Effector memory CD4-positive, alpha-beta T cell (primary cell): ENCODE results near the gene MRPS11.
"Not testable (repeated sequence)": the region's sequence is repeated elsewhere in the genome, so short reads cannot be mapped to it uniquely, and the experiment has no call there.

ENCODE experiments used
- DNase-seq, 3 donors: peaks; one replicate each; pipeline ENCODE4 v3.0.0-alpha.2; 2020
- H3K27ac ChIP-seq: 2 replicates; pipeline ENCODE4 v1.7.0; 2013; ENCODE audit warnings: mild to moderate bottlenecking, low read length, moderate library complexity; ENCODE audit not compliant: insufficient read depth, poor library complexity, severe bottlenecking
- H3K27me3 ChIP-seq: replicated peaks from 2 replicates; pipeline ENCODE4 v1.7.0; 2013; ENCODE audit warnings: mild to moderate bottlenecking, low read length; ENCODE audit not compliant: insufficient read depth, control insufficient read depth, poor library complexity, severe bottlenecking
- H3K36me3 ChIP-seq: 2 replicates; pipeline ENCODE4 v1.7.0; 2013; ENCODE audit warnings: mild to moderate bottlenecking, low read length, moderate library complexity; ENCODE audit not compliant: control insufficient read depth, insufficient read depth
- H3K4me1 ChIP-seq: 2 replicates; pipeline ENCODE4 v1.7.0; 2013; ENCODE audit warnings: low read length, mild to moderate bottlenecking; ENCODE audit not compliant: control insufficient read depth, insufficient read depth, poor library complexity, severe bottlenecking
- H3K4me3 ChIP-seq: 2 replicates; pipeline ENCODE4 v1.7.0; 2013; ENCODE audit warnings: low read length, low read depth, mild to moderate bottlenecking; ENCODE audit not compliant: insufficient read depth, poor library complexity, severe bottlenecking
- H3K9me3 ChIP-seq: 2 replicates; pipeline ENCODE4 v1.7.0; 2013; ENCODE audit warnings: mild to moderate bottlenecking, low read length, moderate library complexity; ENCODE audit not compliant: control insufficient read depth

MRPS11 gene

DNA sequence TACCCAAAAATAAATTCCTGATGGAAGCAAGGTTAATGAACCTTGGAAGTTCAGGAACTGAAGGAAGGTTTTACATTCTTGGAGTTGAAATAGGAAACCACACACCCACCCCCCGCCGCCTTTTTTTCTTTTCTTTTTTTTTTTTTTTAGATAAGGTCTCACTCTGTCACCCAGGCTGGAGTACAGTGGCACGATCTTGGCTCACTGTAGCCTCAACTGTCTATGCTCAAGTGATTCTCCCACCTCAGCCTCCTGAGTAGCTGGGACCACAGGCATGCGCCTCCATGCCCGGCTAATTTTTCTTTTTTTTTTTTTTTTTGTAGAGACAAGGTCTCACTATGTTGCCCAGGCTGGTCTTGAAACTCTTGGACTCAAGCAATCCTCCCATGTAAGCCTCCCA lies 33.4 kb upstream of the MRPS11 start:
- not testable (repeated sequence) for H3K4me3 ChIP-seq, H3K9me3 ChIP-seq, H3K27ac ChIP-seq, H3K4me1 ChIP-seq, H3K36me3 ChIP-seq, DNase-seq, H3K27me3 ChIP-seq

DNA sequence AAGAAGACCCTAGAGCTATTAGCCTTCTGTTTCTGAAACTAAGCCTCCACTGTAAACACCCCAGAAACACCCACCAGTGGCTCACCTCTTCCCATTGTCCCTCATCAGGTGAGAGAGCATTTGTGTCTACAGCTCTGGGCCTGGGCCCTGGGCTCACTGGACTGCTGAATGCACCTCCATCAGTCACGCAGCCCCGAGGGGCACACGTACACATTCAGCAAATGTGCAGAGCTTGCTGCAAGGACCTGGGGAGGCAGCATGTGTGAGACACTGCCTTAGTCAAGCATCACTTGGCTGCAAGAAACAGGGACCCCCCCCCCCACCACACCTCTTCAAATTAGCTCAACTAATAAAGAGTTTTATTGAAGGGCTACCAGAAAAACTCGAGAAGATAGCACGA lies 29.3 kb upstream of the MRPS11 start:
- H3K9me3 ChIP-seq = no peaks in the 10 kb centered on the region
- H3K27ac ChIP-seq = no peak overlapping the region
- no peak overlapping the region for H3K4me3 ChIP-seq
- H3K27me3 ChIP-seq = no peaks in the 10 kb centered on the region
- H3K36me3 ChIP-seq = no peaks in the 10 kb centered on the region
- no peak for DNase-seq
- H3K4me1 ChIP-seq = no peaks in the 10 kb centered on the region

DNA sequence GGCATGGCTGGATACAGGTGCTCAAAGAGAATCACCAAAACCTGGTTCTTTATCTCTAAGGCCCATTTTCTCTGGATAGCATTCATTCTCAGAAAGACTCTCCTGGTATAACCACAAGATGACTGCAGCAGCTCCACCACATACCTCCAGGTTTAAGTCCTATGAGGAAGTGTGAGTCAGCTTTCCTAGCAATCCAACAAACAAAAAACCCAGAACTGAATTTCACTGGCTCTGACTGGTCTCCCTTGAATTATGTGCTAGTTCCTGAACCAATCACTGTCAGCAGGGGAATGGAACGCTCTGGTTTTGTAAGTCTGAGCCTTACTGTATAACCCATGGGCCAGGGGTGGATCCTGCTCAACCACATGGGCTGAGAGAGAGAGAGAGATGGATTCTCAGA lies 27.5 kb upstream of the MRPS11 start:
- H3K27ac ChIP-seq = no peak overlapping the region
- no peaks in the 10 kb centered on the region for H3K4me1 ChIP-seq
- no peak for DNase-seq
- H3K27me3 ChIP-seq = no peaks in the 10 kb centered on the region
- H3K36me3 ChIP-seq = no peaks in the 10 kb centered on the region
- H3K4me3 ChIP-seq = no peak overlapping the region
- no peaks in the 10 kb centered on the region for H3K9me3 ChIP-seq

DNA sequence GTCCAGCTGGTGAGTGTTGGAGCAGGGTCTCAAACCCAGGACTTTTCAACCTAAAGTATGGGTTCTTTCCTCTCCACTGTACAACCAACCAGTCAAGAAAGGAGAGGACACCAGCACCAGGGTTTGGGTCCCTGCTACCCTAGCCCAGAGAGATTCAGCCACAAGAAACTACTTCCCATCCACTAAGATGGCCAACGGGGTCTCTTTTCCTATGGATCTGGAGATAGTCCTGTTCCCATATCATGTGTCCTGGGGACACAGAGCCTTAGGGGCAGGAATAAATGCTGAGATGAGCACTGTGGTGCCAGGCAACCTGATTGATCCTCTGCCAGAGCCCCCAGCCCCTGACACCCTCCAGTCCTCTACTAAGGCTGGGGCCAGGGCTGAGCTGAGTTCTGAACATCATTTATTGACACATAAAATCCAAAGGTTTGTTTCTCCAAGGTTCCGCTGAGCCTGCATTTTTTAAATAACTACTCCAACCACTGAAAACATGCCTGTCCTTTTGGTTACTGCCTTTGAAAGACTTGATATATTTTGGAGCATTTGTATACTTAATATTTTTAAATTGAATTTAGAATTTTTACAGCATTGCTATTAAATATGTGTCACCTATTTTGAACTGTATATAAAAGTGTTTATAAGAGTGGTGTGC lies 26.3 kb upstream of the MRPS11 start:
- Histone ChIP-seq H3K4me1 (no peaks in the 10 kb centered on the region), H3K36me3 (no peaks in the 10 kb centered on the region), H3K27ac (no peak overlapping the region), H3K4me3 (no peak overlapping the region), H3K27me3 (no peaks in the 10 kb centered on the region), H3K9me3 (no peaks in the 10 kb centered on the region)
- no peak for DNase-seq

DNA sequence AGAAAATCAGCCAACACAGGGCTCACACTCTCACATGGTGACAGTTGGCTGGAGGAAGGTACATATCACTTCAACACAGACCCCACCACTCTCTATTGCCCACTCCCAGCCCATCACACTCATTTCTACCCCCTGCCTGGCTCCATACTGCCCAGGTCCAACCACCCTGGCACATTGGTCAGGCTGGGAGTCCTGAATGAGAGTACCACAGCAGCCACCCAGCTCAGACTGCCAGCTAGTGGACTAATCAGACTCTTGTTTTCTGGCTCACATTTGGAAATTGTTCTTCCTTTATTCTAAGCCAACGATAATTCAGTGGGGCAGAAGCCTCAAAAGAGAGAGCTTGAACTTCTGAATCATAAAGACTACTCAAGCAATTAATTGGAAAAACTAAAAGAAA lies 20.3 kb upstream of the MRPS11 start:
- Histone ChIP-seq H3K4me3 (no peak overlapping the region), H3K4me1 (no peaks in the 10 kb centered on the region), H3K27ac (no peak overlapping the region), H3K9me3 (no peaks in the 10 kb centered on the region), H3K36me3 (no peaks in the 10 kb centered on the region), H3K27me3 (no peaks in the 10 kb centered on the region)
- no peak for DNase-seq

DNA sequence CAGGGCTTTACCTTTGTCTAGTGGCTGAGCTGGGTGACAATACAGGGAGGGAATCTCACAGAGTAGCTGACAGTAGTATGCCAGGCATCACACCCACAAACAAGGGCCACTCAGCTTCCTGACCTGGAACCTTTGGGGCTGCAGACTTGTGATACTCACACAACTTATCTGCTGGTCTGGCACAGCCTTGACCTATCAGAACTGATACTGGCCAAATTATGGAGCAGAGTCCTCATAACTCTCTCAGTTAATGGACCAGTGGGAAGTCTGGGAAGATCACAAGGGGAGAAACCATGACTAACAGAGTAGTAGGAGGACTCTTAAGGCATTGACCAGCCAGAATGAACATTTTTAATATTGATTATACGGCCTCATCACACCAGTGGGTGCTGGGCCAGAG lies 19.8 kb upstream of the MRPS11 start:
- H3K4me3 ChIP-seq = no peak overlapping the region
- no peak for DNase-seq
- H3K4me1 ChIP-seq = no peaks in the 10 kb centered on the region
- no peaks in the 10 kb centered on the region for H3K9me3 ChIP-seq
- no peaks in the 10 kb centered on the region for H3K27me3 ChIP-seq
- no peaks in the 10 kb centered on the region for H3K36me3 ChIP-seq
- H3K27ac ChIP-seq = no peak overlapping the region

DNA sequence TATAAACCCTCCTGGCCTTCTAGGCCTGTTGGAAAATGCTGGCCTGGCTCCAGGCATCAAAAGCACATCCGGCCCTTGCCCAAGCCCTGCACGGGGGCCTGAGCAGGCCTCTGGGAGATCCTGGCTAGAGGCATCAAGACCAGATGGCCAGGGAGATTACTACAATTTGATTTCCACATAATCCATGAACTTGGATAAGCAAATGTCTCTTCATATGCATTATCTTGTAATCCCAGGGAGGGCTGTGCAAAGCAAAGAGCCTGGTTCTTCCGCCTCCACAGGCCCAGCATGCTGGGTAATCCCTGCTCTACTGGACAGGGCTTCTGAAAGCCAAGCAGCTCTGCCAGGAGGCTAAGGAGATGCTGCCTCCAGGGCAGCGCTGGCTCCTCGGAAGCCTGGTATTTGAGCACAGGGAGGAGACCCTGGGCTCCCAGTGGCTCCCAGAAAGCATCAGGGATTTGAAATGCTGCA lies 18.5 kb upstream of the MRPS11 start:
- H3K4me3 ChIP-seq = no peak overlapping the region
- no peaks in the 10 kb centered on the region for H3K27me3 ChIP-seq
- DNase-seq = no peak
- H3K27ac ChIP-seq = no peak overlapping the region
- H3K4me1 ChIP-seq = no peaks in the 10 kb centered on the region
- H3K9me3 ChIP-seq = no peaks in the 10 kb centered on the region
- H3K36me3 ChIP-seq = no peaks in the 10 kb centered on the region

DNA sequence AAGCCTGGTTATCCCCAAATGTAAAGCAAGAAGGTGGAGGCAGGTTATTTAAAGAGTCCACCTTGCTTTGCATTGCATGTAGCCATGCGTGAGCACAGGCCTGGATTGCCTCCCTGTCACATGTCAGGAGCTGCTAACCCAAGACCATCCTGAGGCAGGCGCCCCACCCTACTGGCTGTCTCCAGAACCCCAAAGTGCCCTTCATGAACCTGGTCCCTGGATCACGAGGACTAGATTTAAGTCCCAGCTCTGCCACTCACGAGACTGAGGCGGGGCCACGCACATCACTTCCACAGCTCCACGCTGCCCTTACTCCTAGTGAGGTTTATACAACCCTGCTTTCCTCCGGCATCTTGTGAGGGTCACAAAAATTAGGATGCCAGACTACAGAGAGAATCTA lies 17.9 kb upstream of the MRPS11 start:
- Histone ChIP-seq H3K36me3 (no peaks in the 10 kb centered on the region), H3K4me1 (no peaks in the 10 kb centered on the region), H3K27ac (no peak overlapping the region), H3K9me3 (no peaks in the 10 kb centered on the region), H3K4me3 (no peak overlapping the region), H3K27me3 (no peaks in the 10 kb centered on the region)
- no peak for DNase-seq

DNA sequence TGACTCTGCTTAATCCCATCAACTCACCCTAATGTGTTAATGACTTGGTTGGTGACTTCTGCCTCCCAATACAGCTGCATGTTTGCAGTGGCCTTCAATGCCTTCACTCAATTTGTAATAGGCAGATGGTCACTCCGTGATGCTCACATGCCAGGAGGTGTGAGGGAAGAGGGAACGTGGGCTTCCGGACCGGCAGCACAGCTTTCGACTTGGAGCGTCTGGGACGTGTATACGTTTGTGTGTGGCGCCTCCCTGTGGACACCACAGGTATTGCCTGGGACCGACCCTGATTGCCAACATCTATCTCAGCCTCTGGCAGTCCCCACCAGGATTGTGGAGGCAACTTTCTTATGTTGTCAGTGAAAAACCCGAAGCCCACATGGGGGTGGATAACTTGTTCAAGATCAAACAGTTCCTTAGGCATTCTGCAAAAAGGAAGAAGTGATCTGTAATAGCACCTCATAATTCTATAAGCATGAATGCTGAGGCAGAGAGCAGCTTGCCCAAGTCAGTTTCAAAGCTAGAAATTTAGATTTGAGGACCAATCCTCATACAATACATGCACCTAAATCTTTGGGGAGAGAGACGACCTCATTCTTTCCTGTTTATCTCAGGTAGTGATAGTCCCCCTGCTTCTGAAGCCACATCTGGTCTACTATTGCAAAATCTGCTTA lies 17.2 kb upstream of the MRPS11 start:
- Histone ChIP-seq H3K4me1 (no peaks in the 10 kb centered on the region), H3K36me3 (no peaks in the 10 kb centered on the region), H3K9me3 (no peaks in the 10 kb centered on the region), H3K27ac (no peak overlapping the region), H3K4me3 (no peak overlapping the region), H3K27me3 (no peaks in the 10 kb centered on the region)
- DNase-seq = peak in 2 of 3 donors; percentile 13 to 21

DNA sequence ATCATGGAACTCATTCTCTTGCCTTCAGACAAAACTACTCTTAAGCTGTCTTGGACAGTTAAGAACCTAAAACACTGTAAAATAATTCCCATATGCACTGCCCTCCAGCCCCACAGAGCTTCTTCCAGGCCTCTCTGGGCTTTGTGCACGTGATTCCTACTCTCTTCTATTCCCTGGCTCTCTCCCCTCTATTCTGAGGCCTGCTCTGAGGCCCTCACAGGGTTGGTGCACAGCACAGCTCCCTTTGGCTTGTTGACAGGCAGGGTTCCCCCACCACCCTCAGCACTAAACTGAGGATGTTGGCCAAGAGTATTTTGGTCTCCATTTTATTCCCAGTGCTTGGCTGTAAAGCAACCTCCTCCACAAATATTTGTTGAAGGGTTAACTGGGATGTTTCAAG lies 13.9 kb upstream of the MRPS11 start:
- Histone ChIP-seq H3K9me3 (no peaks in the 10 kb centered on the region), H3K4me1 (no peaks in the 10 kb centered on the region), H3K36me3 (peaks cover 7% of the 10 kb centered on the region), H3K27me3 (no peaks in the 10 kb centered on the region), H3K27ac (no peak overlapping the region), H3K4me3 (no peak overlapping the region)
- DNase-seq = no peak
